PC-9 (cell line): Measurements from ENCODE around the gene ZRANB1.

Experiments used
- CTCF ChIP-seq: fragments of 200-600 bp; sonication (generic); conservative IDR thresholded peaks from 2 replicates; pipeline ENCODE4 v1.6.1; 2017; ENCODE audit warnings: mixed run types, antibody characterized with exemption, mild to moderate bottlenecking, moderate library complexity
- EZH2 ChIP-seq: fragments of 200-600 bp; sonication (generic); IDR thresholded peaks from 2 replicates; pipeline ENCODE4 v1.8.0; 2017; ENCODE audit warnings: antibody characterized with exemption, low read depth

GRCh38 chr10:124961248-124961570 lies 19.3 kb downstream of the ZRANB1 start:
- TF ChIP-seq CTCF (no peak), EZH2 (no peak)
